CD4-positive, alpha-beta T cell (primary cell): Measurements from ENCODE around the gene DYRK1A. TPM values are rescaled to one million over a fixed set of nuclear protein-coding genes. Genes with fewer than 3 reads are reported as not detected.

Experiments used
- ATAC-seq: fragments of 200-7000 bp; cut with Tn5 transposase; one replicate; pipeline ENCODE4 v1.10.0; 2022; ENCODE audit warnings: mild to moderate bottlenecking; ENCODE audit not compliant: poor library complexity
- CTCF ChIA-PET: fragments of 350-600 bp; sonication (Branson Sonifier 250); formaldehyde crosslinking; loops from one replicate; lab custom pipeline; 2021; ENCODE audit warnings: antibody characterized with exemption, inconsistent platforms; lab: Charles Lee
- POLR2A ChIA-PET: fragments of 350-600 bp; sonication (Branson Sonifier 250); formaldehyde crosslinking; loops from one replicate; lab custom pipeline; 2021; ENCODE audit warnings: antibody characterized with exemption, inconsistent platforms; lab: Charles Lee
- DNase-seq, 14 experiments: peaks; one replicate each; pipeline ENCODE4 v3.0.0-alpha.2; 2013 to 2020; ENCODE audit warnings: mixed read lengths in 2 of 14
- H3K27ac ChIP-seq, 2 donors: one replicate each; pipeline versions ENCODE4 v1.5.1 to v1.7.0; 2013; ENCODE audit warnings: low read length in 2 of 2, low read depth in 1 of 2, mild to moderate bottlenecking in 1 of 2
- H3K27me3 ChIP-seq, 2 experiments: 1 replicate in 1 of 2; 2 replicates in 1 of 2; pipeline versions ENCODE4 v1.6.1 to v1.7.0; 2013; ENCODE audit warnings: low read length in 2 of 2, control low read depth in 1 of 2, mild to moderate bottlenecking in 1 of 2, moderate library complexity in 1 of 2; ENCODE audit not compliant: insufficient read depth in 2 of 2, control insufficient read depth in 1 of 2
- H3K36me3 ChIP-seq: one replicate; pipeline ENCODE4 v1.6.1; 2013; ENCODE audit warnings: low read length, control low read depth; ENCODE audit not compliant: insufficient read depth
- H3K4me1 ChIP-seq: one replicate; pipeline ENCODE4 v1.6.1; 2013; ENCODE audit warnings: low read length, control low read depth; ENCODE audit not compliant: insufficient read depth
- H3K4me3 ChIP-seq: one replicate; pipeline ENCODE4 v1.5.1; 2013; ENCODE audit warnings: mild to moderate bottlenecking, low read length, moderate library complexity
- H3K9me3 ChIP-seq, 2 experiments: 1 replicate in 1 of 2; 2 replicates in 1 of 2; pipeline versions ENCODE4 v1.6.1 to v1.7.0; 2013; ENCODE audit warnings: low read length in 2 of 2, mild to moderate bottlenecking in 2 of 2, control low read depth in 1 of 2, moderate library complexity in 1 of 2; ENCODE audit not compliant: control insufficient read depth in 1 of 2, insufficient read depth in 1 of 2
- H3K27ac Mint-ChIP-seq: one replicate; pipeline ENCODE4 v1.8.0; 2020; ENCODE audit warnings: mixed read lengths
- H3K27me3 Mint-ChIP-seq: one replicate; pipeline ENCODE4 v1.8.0; 2021; ENCODE audit warnings: mixed read lengths
- H3K36me3 Mint-ChIP-seq: one replicate; pipeline ENCODE4 v1.8.0; 2021; ENCODE audit warnings: low read depth, mixed read lengths
- H3K4me1 Mint-ChIP-seq: one replicate; pipeline ENCODE4 v1.8.0; 2021; ENCODE audit warnings: low read depth, mixed read lengths
- H3K4me3 Mint-ChIP-seq: one replicate; pipeline ENCODE4 v1.8.0; 2020; ENCODE audit warnings: mild to moderate bottlenecking, mixed read lengths
- H3K9me3 Mint-ChIP-seq: one replicate; pipeline ENCODE4 v1.8.0; 2020; ENCODE audit warnings: mixed read lengths
- CTCF ChIP-seq: fragments of 200-600 bp; IDR thresholded peaks from one replicate; pipeline ENCODE4 v1.8.0; 2022; ENCODE audit warnings: antibody characterized with exemption, mild to moderate bottlenecking
- intact Hi-C, 2 experiments: fragments of 100-400 bp; cut with DNase I in 1 of 2; cut with micrococcal nuclease in 1 of 2; formaldehyde crosslinking; loops; one replicate each; pipeline versions ENCODE4 v1.15.1 to v1.9.0; 2023 to 2025; cut with DNase I, micrococcal nuclease
- total RNA-seq, 174 experiments: library from RNA in 2 of 174; stranded (reverse) in 2 of 174; gene quantifications; one replicate each; pipeline ENCODE4 v1.2.3 and lab custom pipeline; 2021 to 2026

DYRK1A gene
- total RNA-seq, 2 experiments from 2014 or later, result 135 to 145 TPM

DNA sequence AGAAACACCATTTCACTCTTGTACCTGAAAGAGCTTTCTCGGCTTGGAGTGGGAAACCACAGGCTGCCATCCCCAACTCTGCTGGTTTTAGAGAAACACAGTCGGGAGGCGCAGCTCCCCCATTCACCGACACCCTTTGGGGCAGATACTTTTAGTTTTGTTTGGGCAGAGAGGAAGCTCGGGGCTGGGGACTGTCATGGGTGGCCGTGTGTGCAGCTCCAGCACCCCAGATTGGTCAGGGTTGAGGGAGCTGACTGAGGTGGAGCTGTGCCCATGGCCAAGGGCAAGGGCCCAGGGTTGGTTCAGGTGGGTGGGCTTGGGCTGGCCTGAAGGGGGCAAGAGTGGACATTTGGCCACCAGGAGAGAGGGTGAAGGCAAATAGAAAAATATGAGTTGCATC lies 163.1 kb downstream of the DYRK1A start:
- POLR2A ChIA-PET, result interaction anchor here (1.2 kb wide), 1 partner anchor 34 kb away, joined by 3 read pairs; no protein-coding TSS in a partner anchor
- no peaks in the 10 kb centered on the region for H3K36me3 Mint-ChIP-seq
- TF ChIP-seq CTCF, result no peak
- Histone ChIP-seq H3K27ac (no peak overlapping the region), H3K9me3 (peaks cover 0 to 10% of the 10 kb centered on the region in 2 experiments), H3K27me3 (peaks cover 27 to 30% of the 10 kb centered on the region in 2 experiments), H3K4me1 (no peaks in the 10 kb centered on the region), H3K4me3 (no peak overlapping the region), H3K36me3 (no peaks in the 10 kb centered on the region)
- no peak overlapping the region for H3K27ac Mint-ChIP-seq
- no peak overlapping the region for H3K4me3 Mint-ChIP-seq
- no peak for DNase-seq
- intact Hi-C loops, result no loop called here
- CTCF ChIA-PET, result no interaction called here
- H3K9me3 Mint-ChIP-seq, result no peaks in the 10 kb centered on the region
- no peak for ATAC-seq
- no peaks in the 10 kb centered on the region for H3K4me1 Mint-ChIP-seq
- H3K27me3 Mint-ChIP-seq, result peaks cover 39% of the 10 kb centered on the region

- Mint-ChIP-seq H3K27me3 (peaks cover 47% of the 10 kb centered on the region), H3K36me3 (no peaks in the 10 kb centered on the region), H3K4me1 (no peaks in the 10 kb centered on the region), H3K4me3 (no peak overlapping the region), H3K9me3 (no peaks in the 10 kb centered on the region), H3K27ac (no peak overlapping the region)
- Histone ChIP-seq H3K9me3 (peaks cover 0 to 10% of the 10 kb centered on the region in 2 experiments), H3K4me1 (no peaks in the 10 kb centered on the region), H3K27ac (no peak overlapping the region), H3K36me3 (no peaks in the 10 kb centered on the region), H3K4me3 (no peak overlapping the region), H3K27me3 (peaks cover 31 to 38% of the 10 kb centered on the region in 2 experiments)
- no peak for TF ChIP-seq CTCF
- DNase-seq (no peak), ATAC-seq (no peak)
- intact Hi-C loops, result no loop called here
- CTCF ChIA-PET, result no interaction called here
- POLR2A ChIA-PET, result interaction anchor here (0.5 kb wide), 1 partner anchor 511 kb away, joined by 3 read pairs; no protein-coding TSS in a partner anchor
These were observed 164.4 kb downstream of the DYRK1A start for GRCh38 chr21:37530901-37531351.

- no peak overlapping the region for H3K27ac ChIP-seq
- no peaks in the 10 kb centered on the region for H3K36me3 ChIP-seq
- Mint-ChIP-seq H3K9me3 (peaks cover under 1% of the 10 kb centered on the region), H3K27me3 (peaks cover 52% of the 10 kb centered on the region), H3K36me3 (no peaks in the 10 kb centered on the region), H3K4me3 (no peak overlapping the region), H3K4me1 (no peaks in the 10 kb centered on the region), H3K27ac (no peak overlapping the region)
- intact Hi-C loops, result no loop called here
- ChIA-PET POLR2A (no interaction called here), CTCF (no interaction called here)
- ATAC-seq, result no peak
- no peak for DNase-seq
- H3K4me3 ChIP-seq, result no peak overlapping the region
- H3K27me3 ChIP-seq, result peaks cover 31 to 41% of the 10 kb centered on the region in 2 experiments
- TF ChIP-seq CTCF, result no peak
- peaks cover 0 to 13% of the 10 kb centered on the region in 2 experiments for H3K9me3 ChIP-seq
- no peaks in the 10 kb centered on the region for H3K4me1 ChIP-seq
These were observed 164.9 kb downstream of the DYRK1A start for GRCh38 chr21:37531431-37531932.
